GM12873 (cell line): Measurements from ENCODE around the gene ADAMTS13.

Source experiments
- CTCF ChIP-seq: IDR thresholded peaks from 2 replicates; pipeline ENCODE4 v1.5.1; 2012; ENCODE audit warnings: low read depth, mild to moderate bottlenecking, moderate library complexity, low read length, control low read depth; ENCODE audit not compliant: insufficient read depth; ENCODE audit errors: missing control alignments

Gene ADAMTS13

GRCh38 chr9:133421615-133422542, at the start of gene ADAMTS13:
Gene ADAMTS13, plus strand, starts transcription at chr9:133422367. Its CDS starts 77 bp downstream, at chr9:133422444.
- TF ChIP-seq CTCF = peak; percentile 56

GRCh38 chr9:133374612-133375115, 47.5 kb upstream of the ADAMTS13 start:
- no peak for TF ChIP-seq CTCF

GRCh38 chr9:133375116-133375723, 46.9 kb upstream of the ADAMTS13 start:
- TF ChIP-seq CTCF = no peak

GRCh38 chr9:133375724-133376654, 46.2 kb upstream of the ADAMTS13 start, which contains the start of the genes STKLD1 and SURF4:
Gene STKLD1, plus strand, starts transcription at chr9:133376366. Its CDS starts 108 bp downstream, at chr9:133376474.
Gene SURF4, minus strand, starts transcription at chr9:133376060. Its CDS starts 91 bp downstream, at chr9:133375969.
- no peak for TF ChIP-seq CTCF

- no peak for TF ChIP-seq CTCF
Observed at GRCh38 chr9:133377721-133378216, 44.4 kb upstream of the ADAMTS13 start.

GRCh38 chr9:133378408-133378962, 43.7 kb upstream of the ADAMTS13 start:
- TF ChIP-seq CTCF = no peak
